ENCODE measurements around the gene BANF2.

DNA sequence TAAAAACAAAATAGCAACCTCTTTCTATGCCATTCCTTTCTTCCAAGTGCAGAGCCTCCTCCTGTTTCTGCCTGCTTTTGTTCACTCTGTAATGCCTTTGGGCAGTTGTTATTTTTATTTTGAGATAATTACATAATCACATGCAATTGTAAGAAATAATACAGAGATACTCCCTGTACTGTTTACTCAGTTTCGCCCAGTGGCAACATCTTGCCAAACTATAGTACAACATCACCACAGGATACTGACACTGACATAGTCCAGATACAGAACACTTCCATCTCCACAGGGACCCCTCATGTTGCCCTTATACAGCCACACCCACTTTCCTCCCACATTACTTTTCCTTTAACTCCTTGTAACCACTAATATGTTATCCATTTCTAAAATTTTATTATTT, 59.7 kb downstream of the BANF2 start:
- TF ChIP-seq, protein P1, sequence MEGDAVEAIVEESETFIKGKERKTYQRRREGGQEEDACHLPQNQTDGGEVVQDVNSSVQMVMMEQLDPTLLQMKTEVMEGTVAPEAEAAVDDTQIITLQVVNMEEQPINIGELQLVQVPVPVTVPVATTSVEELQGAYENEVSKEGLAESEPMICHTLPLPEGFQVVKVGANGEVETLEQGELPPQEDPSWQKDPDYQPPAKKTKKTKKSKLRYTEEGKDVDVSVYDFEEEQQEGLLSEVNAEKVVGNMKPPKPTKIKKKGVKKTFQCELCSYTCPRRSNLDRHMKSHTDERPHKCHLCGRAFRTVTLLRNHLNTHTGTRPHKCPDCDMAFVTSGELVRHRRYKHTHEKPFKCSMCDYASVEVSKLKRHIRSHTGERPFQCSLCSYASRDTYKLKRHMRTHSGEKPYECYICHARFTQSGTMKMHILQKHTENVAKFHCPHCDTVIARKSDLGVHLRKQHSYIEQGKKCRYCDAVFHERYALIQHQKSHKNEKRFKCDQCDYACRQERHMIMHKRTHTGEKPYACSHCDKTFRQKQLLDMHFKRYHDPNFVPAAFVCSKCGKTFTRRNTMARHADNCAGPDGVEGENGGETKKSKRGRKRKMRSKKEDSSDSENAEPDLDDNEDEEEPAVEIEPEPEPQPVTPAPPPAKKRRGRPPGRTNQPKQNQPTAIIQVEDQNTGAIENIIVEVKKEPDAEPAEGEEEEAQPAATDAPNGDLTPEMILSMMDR (IDR thresholded peaks at IDR 0.05) = no peak
- TF ChIP-seq POLR2A (IDR thresholded peaks at IDR 0.05) = no peak
